ENCODE measurements around the gene ARHGAP42. TPM values are rescaled to one million over a fixed set of nuclear protein-coding genes. Genes with fewer than 3 reads are reported as not detected.

Gene ARHGAP42
- total RNA-seq, 1 experiment from 2014 or later: not detected

GRCh38 chr11:101019870-101020269, 332.8 kb downstream of the ARHGAP42 start:
- DNase-seq: no peak
- no peak overlapping the region for H2AFZ ChIP-seq (ENCODE audit: low read length)
- H3K9me2 ChIP-seq (replicated peaks; ENCODE audit: insufficient read depth, low read length): no peaks in the 10 kb centered on the region
- H4K20me1 ChIP-seq (ENCODE audit: insufficient read depth, low read depth, low read length): no peaks in the 10 kb centered on the region
- H3K4me2 ChIP-seq (ENCODE audit: low read depth, low read length, poor library complexity, severe bottlenecking): no peak overlapping the region
- peaks cover 66% of the 10 kb centered on the region for H3K9me3 ChIP-seq (ENCODE audit: low read length)
- H3K9ac ChIP-seq (ENCODE audit: low read length): no peak overlapping the region
- H3K36me3 ChIP-seq (ENCODE audit: insufficient read depth, low read length): no peaks in the 10 kb centered on the region
- no peak overlapping the region for H3K27ac ChIP-seq (ENCODE audit: low read length)
- no peak overlapping the region for H3K4me3 ChIP-seq (ENCODE audit: low read length)
- H3K27me3 ChIP-seq (ENCODE audit: low read length): no peaks in the 10 kb centered on the region
- H3K4me1 ChIP-seq (ENCODE audit: low read length): no peaks in the 10 kb centered on the region
- no peaks in the 10 kb centered on the region for H3K79me2 ChIP-seq (ENCODE audit: low read length)

GRCh38 chr11:101022256-101022655, 335.2 kb downstream of the ARHGAP42 start:
- Histone ChIP-seq H3K36me3 (ENCODE audit: insufficient read depth, low read length) (no peaks in the 10 kb centered on the region), H3K4me3 (ENCODE audit: low read length) (no peak overlapping the region), H3K9me3 (ENCODE audit: low read length) (peaks cover 61% of the 10 kb centered on the region), H3K79me2 (ENCODE audit: low read length) (no peaks in the 10 kb centered on the region), H4K20me1 (ENCODE audit: insufficient read depth, low read depth, low read length) (no peaks in the 10 kb centered on the region), H3K27ac (ENCODE audit: low read length) (no peak overlapping the region), H3K9me2 (replicated peaks; ENCODE audit: insufficient read depth, low read length) (no peaks in the 10 kb centered on the region), H3K27me3 (ENCODE audit: low read length) (no peaks in the 10 kb centered on the region), H3K9ac (ENCODE audit: low read length) (no peak overlapping the region), H2AFZ (ENCODE audit: low read length) (no peak overlapping the region), H3K4me2 (ENCODE audit: low read depth, low read length, poor library complexity, severe bottlenecking) (no peak overlapping the region), H3K4me1 (ENCODE audit: low read length) (no peaks in the 10 kb centered on the region)
- no peak for DNase-seq

DNA sequence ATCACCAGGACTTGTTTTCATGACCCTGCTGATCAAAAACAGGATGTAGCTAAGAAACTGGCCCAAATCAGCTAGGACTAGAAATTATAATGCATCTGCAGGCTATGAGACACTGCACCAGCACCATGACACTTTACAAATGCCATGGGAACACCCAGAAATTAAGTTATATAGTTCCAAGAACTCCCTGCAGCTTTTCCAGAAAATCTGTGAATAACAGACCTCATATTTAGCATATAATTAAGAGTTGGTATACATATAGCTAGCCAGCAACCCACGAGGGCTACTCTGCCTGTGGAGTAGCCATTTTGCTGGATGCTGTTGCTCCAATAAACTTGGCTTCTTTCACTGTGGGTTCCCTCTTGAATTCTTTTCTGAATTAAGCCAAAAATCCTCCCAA, 341.6 kb downstream of the ARHGAP42 start:
- no peak overlapping the region for H3K4me3 ChIP-seq (ENCODE audit: low read length)
- no peak for DNase-seq
- no peaks in the 10 kb centered on the region for H3K4me1 ChIP-seq (ENCODE audit: low read length)
- no peak overlapping the region for H3K4me2 ChIP-seq (ENCODE audit: low read depth, low read length, poor library complexity, severe bottlenecking)
- H4K20me1 ChIP-seq (ENCODE audit: insufficient read depth, low read depth, low read length): no peaks in the 10 kb centered on the region
- no peak overlapping the region for H2AFZ ChIP-seq (ENCODE audit: low read length)
- no peaks in the 10 kb centered on the region for H3K79me2 ChIP-seq (ENCODE audit: low read length)
- no peak overlapping the region for H3K27ac ChIP-seq (ENCODE audit: low read length)
- H3K9me3 ChIP-seq (ENCODE audit: low read length): peaks cover 57% of the 10 kb centered on the region
- H3K36me3 ChIP-seq (ENCODE audit: insufficient read depth, low read length): no peaks in the 10 kb centered on the region
- H3K9me2 ChIP-seq (replicated peaks; ENCODE audit: insufficient read depth, low read length): no peaks in the 10 kb centered on the region
- H3K27me3 ChIP-seq (ENCODE audit: low read length): no peaks in the 10 kb centered on the region
- no peak overlapping the region for H3K9ac ChIP-seq (ENCODE audit: low read length)

- H3K4me2 ChIP-seq (ENCODE audit: low read depth, low read length, poor library complexity, severe bottlenecking): no peak overlapping the region
- no peak for DNase-seq
Observed at GRCh38 chr11:101030015-101030414, 342.9 kb downstream of the ARHGAP42 start.

DNA sequence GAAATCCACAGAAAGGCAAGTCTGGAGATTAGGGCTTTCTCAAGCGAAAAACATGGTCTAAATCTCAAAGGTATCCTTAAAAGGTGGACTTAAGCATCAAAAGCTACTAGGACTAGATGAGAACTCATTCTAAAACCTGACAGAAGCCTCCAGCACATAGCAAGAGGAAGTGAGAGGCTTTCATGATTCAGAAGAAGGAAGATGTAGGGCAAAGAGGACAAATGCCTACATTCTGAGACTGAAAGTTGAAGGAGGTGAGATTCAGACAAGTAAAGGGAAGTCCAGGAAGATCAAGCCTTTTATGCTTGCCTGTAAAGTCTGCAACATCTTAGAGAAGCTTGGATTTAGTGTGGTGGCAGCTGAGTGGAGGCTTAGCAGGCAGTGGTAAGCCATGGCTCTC, 343.6 kb downstream of the ARHGAP42 start:
- no peak for DNase-seq
- Histone ChIP-seq H3K9me2 (replicated peaks; ENCODE audit: insufficient read depth, low read length) (no peaks in the 10 kb centered on the region), H4K20me1 (ENCODE audit: insufficient read depth, low read depth, low read length) (no peaks in the 10 kb centered on the region), H3K79me2 (ENCODE audit: low read length) (no peaks in the 10 kb centered on the region), H3K9me3 (ENCODE audit: low read length) (peaks cover 60% of the 10 kb centered on the region), H3K27ac (ENCODE audit: low read length) (no peak overlapping the region), H3K27me3 (ENCODE audit: low read length) (no peaks in the 10 kb centered on the region), H3K36me3 (ENCODE audit: insufficient read depth, low read length) (no peaks in the 10 kb centered on the region), H3K9ac (ENCODE audit: low read length) (no peak overlapping the region), H3K4me1 (ENCODE audit: low read length) (no peaks in the 10 kb centered on the region), H3K4me3 (ENCODE audit: low read length) (no peak overlapping the region), H3K4me2 (ENCODE audit: low read depth, low read length, poor library complexity, severe bottlenecking) (no peak overlapping the region), H2AFZ (ENCODE audit: low read length) (no peak overlapping the region)

More at GRCh38 chr11:101030015-101030414, 342.9 kb downstream of the ARHGAP42 start:
- no peak overlapping the region for H3K9ac ChIP-seq (ENCODE audit: low read length)
- H3K27ac ChIP-seq (ENCODE audit: low read length): no peak overlapping the region
- H3K9me3 ChIP-seq (ENCODE audit: low read length): peaks cover 59% of the 10 kb centered on the region
- no peak overlapping the region for H2AFZ ChIP-seq (ENCODE audit: low read length)
- H3K4me1 ChIP-seq (ENCODE audit: low read length): no peaks in the 10 kb centered on the region
- H3K4me3 ChIP-seq (ENCODE audit: low read length): no peak overlapping the region
- no peaks in the 10 kb centered on the region for H4K20me1 ChIP-seq (ENCODE audit: insufficient read depth, low read depth, low read length)
- no peaks in the 10 kb centered on the region for H3K27me3 ChIP-seq (ENCODE audit: low read length)
- no peaks in the 10 kb centered on the region for H3K36me3 ChIP-seq (ENCODE audit: insufficient read depth, low read length)
- H3K79me2 ChIP-seq (ENCODE audit: low read length): no peaks in the 10 kb centered on the region
- H3K9me2 ChIP-seq (replicated peaks; ENCODE audit: insufficient read depth, low read length): no peaks in the 10 kb centered on the region

- Histone ChIP-seq H3K9me2 (replicated peaks; ENCODE audit: insufficient read depth, low read length) (no peaks in the 10 kb centered on the region), H3K27me3 (ENCODE audit: low read length) (no peaks in the 10 kb centered on the region), H3K36me3 (ENCODE audit: insufficient read depth, low read length) (no peaks in the 10 kb centered on the region), H3K4me1 (ENCODE audit: low read length) (no peaks in the 10 kb centered on the region), H3K79me2 (ENCODE audit: low read length) (no peaks in the 10 kb centered on the region), H4K20me1 (ENCODE audit: insufficient read depth, low read depth, low read length) (no peaks in the 10 kb centered on the region), H3K4me3 (ENCODE audit: low read length) (no peak overlapping the region), H3K4me2 (ENCODE audit: low read depth, low read length, poor library complexity, severe bottlenecking) (no peak overlapping the region), H3K9me3 (ENCODE audit: low read length) (peaks cover 66% of the 10 kb centered on the region), H2AFZ (ENCODE audit: low read length) (no peak overlapping the region), H3K27ac (ENCODE audit: low read length) (no peak overlapping the region), H3K9ac (ENCODE audit: low read length) (no peak overlapping the region)
- DNase-seq: no peak
Observed at GRCh38 chr11:101031713-101032112, 344.6 kb downstream of the ARHGAP42 start.

DNA sequence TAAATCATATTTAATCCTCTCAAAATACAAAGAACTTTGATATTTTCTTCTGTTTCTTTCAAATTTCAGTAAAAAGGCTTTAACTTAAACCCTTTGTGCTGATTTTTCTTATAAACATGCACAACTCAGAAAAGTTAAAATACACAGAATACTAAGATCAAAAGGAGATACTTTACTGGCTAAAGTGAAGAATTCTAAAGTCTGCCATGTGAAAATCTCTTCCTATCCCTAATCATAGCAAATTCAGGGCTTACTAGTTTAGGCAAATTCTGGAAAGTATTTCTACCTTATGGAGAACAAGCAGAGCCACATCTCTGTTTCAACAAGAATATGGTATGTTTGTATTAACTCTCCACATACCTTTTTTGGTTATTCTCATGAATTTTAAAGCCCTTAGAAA, 345.9 kb downstream of the ARHGAP42 start:
- Histone ChIP-seq H3K9me3 (ENCODE audit: low read length) (peaks cover 73% of the 10 kb centered on the region), H3K4me2 (ENCODE audit: low read depth, low read length, poor library complexity, severe bottlenecking) (no peak overlapping the region), H2AFZ (ENCODE audit: low read length) (no peak overlapping the region), H3K4me3 (ENCODE audit: low read length) (no peak overlapping the region), H3K9ac (ENCODE audit: low read length) (no peak overlapping the region), H3K27ac (ENCODE audit: low read length) (no peak overlapping the region), H3K4me1 (ENCODE audit: low read length) (no peaks in the 10 kb centered on the region), H3K79me2 (ENCODE audit: low read length) (no peaks in the 10 kb centered on the region), H3K36me3 (ENCODE audit: insufficient read depth, low read length) (no peaks in the 10 kb centered on the region), H3K27me3 (ENCODE audit: low read length) (no peaks in the 10 kb centered on the region), H4K20me1 (ENCODE audit: insufficient read depth, low read depth, low read length) (no peaks in the 10 kb centered on the region), H3K9me2 (replicated peaks; ENCODE audit: insufficient read depth, low read length) (no peaks in the 10 kb centered on the region)
- no peak for DNase-seq

GRCh38 chr11:101034076-101034475, 347.0 kb downstream of the ARHGAP42 start:
- no peak for DNase-seq
- Histone ChIP-seq H4K20me1 (ENCODE audit: insufficient read depth, low read depth, low read length) (no peaks in the 10 kb centered on the region), H3K9me2 (replicated peaks; ENCODE audit: insufficient read depth, low read length) (no peaks in the 10 kb centered on the region), H3K4me2 (ENCODE audit: low read depth, low read length, poor library complexity, severe bottlenecking) (no peak overlapping the region), H3K4me3 (ENCODE audit: low read length) (no peak overlapping the region), H3K79me2 (ENCODE audit: low read length) (no peaks in the 10 kb centered on the region), H3K9ac (ENCODE audit: low read length) (no peak overlapping the region), H3K9me3 (ENCODE audit: low read length) (peaks cover 66% of the 10 kb centered on the region), H2AFZ (ENCODE audit: low read length) (no peak overlapping the region), H3K36me3 (ENCODE audit: insufficient read depth, low read length) (no peaks in the 10 kb centered on the region), H3K27me3 (ENCODE audit: low read length) (no peaks in the 10 kb centered on the region), H3K27ac (ENCODE audit: low read length) (no peak overlapping the region), H3K4me1 (ENCODE audit: low read length) (no peaks in the 10 kb centered on the region)

GRCh38 chr11:101035872-101036271, 348.8 kb downstream of the ARHGAP42 start:
- Histone ChIP-seq H3K4me2 (ENCODE audit: low read depth, low read length, poor library complexity, severe bottlenecking) (no peak overlapping the region), H3K27me3 (ENCODE audit: low read length) (no peaks in the 10 kb centered on the region), H2AFZ (ENCODE audit: low read length) (no peak overlapping the region), H3K9ac (ENCODE audit: low read length) (no peak overlapping the region), H3K4me1 (ENCODE audit: low read length) (no peaks in the 10 kb centered on the region), H4K20me1 (ENCODE audit: insufficient read depth, low read depth, low read length) (no peaks in the 10 kb centered on the region), H3K27ac (ENCODE audit: low read length) (no peak overlapping the region), H3K9me3 (ENCODE audit: low read length) (peaks cover 71% of the 10 kb centered on the region), H3K9me2 (replicated peaks; ENCODE audit: insufficient read depth, low read length) (no peaks in the 10 kb centered on the region), H3K79me2 (ENCODE audit: low read length) (no peaks in the 10 kb centered on the region), H3K4me3 (ENCODE audit: low read length) (no peak overlapping the region), H3K36me3 (ENCODE audit: insufficient read depth, low read length) (no peaks in the 10 kb centered on the region)
- no peak for DNase-seq
